ENCODE data around the gene CYTH3. TPM values are rescaled to one million over a fixed set of nuclear protein-coding genes. Genes with fewer than 3 reads are reported as not detected.

Gene CYTH3
- total RNA-seq, 2 experiments from 2014 or later: 1.6 to 2.0 TPM

- H3K27me3 Mint-ChIP-seq: peaks cover 17% of the 10 kb centered on the region
- CTCF ChIA-PET: interaction anchor here (0.7 kb wide), 1 partner anchor 12 kb away, joined by 3 read pairs; no protein-coding TSS in a partner anchor
Observed at GRCh38 chr7:6262221-6262620, 10.2 kb downstream of the CYTH3 start.

GRCh38 chr7:6261699-6262098, 10.7 kb downstream of the CYTH3 start:
- Mint-ChIP-seq H3K36me3 (no peaks in the 10 kb centered on the region), H3K4me1 (ENCODE audit: low read depth) (peaks cover 35% of the 10 kb centered on the region), H3K9me3 (no peaks in the 10 kb centered on the region), H3K4me3 (no peak overlapping the region), H3K27ac (no peak overlapping the region), H3K27me3 (peaks cover 17% of the 10 kb centered on the region)
- no peak for DNase-seq
- intact Hi-C loops (cut with micrococcal nuclease): no loop called here
- ChIA-PET POLR2A (no interaction called here), CTCF (interaction anchor here (0.7 kb wide), 1 partner anchor 11 kb away, joined by 3 read pairs; no protein-coding TSS in a partner anchor)

More at GRCh38 chr7:6262221-6262620, 10.2 kb downstream of the CYTH3 start:
- no peak for DNase-seq
- intact Hi-C loops (cut with micrococcal nuclease): no loop called here
- H3K9me3 Mint-ChIP-seq: no peaks in the 10 kb centered on the region
- H3K27ac Mint-ChIP-seq: no peak overlapping the region
- H3K36me3 Mint-ChIP-seq: no peaks in the 10 kb centered on the region
- POLR2A ChIA-PET: no interaction called here
- no peak overlapping the region for H3K4me3 Mint-ChIP-seq
- H3K4me1 Mint-ChIP-seq (ENCODE audit: low read depth): peaks cover 30% of the 10 kb centered on the region

GRCh38 chr7:6260291-6261187, 11.9 kb downstream of the CYTH3 start:
- Mint-ChIP-seq H3K27me3 (peaks cover 19% of the 10 kb centered on the region), H3K36me3 (no peaks in the 10 kb centered on the region), H3K27ac (no peak overlapping the region), H3K4me1 (ENCODE audit: low read depth) (peaks cover 43% of the 10 kb centered on the region), H3K4me3 (no peak overlapping the region), H3K9me3 (no peaks in the 10 kb centered on the region)
- no peak for DNase-seq
- POLR2A ChIA-PET: no interaction called here
- CTCF ChIA-PET: interaction anchor here (0.6 to 1.6 kb wide), 2 partner anchors 10 to 12 kb away, joined by 4 to 13 read pairs; no protein-coding TSS in a partner anchor
- intact Hi-C loops (cut with micrococcal nuclease): no loop called here

- Mint-ChIP-seq H3K4me3 (no peak overlapping the region), H3K36me3 (no peaks in the 10 kb centered on the region), H3K27ac (no peak overlapping the region), H3K9me3 (no peaks in the 10 kb centered on the region), H3K27me3 (peaks cover 27% of the 10 kb centered on the region), H3K4me1 (ENCODE audit: low read depth) (peaks cover 45% of the 10 kb centered on the region)
- intact Hi-C loops (cut with micrococcal nuclease): no loop called here
- no peak for DNase-seq
- POLR2A ChIA-PET: no interaction called here
- CTCF ChIA-PET: no interaction called here
Observed at GRCh38 chr7:6259257-6259656, 13.2 kb downstream of the CYTH3 start.

GRCh38 chr7:6258440-6259182, 13.8 kb downstream of the CYTH3 start:
- no peaks in the 10 kb centered on the region for H3K9me3 Mint-ChIP-seq
- no peak for DNase-seq
- POLR2A ChIA-PET: no interaction called here
- CTCF ChIA-PET: interaction anchor here (0.8 kb wide), 1 partner anchor 10 kb away, joined by 3 read pairs; no protein-coding TSS in a partner anchor
- no peak overlapping the region for H3K27ac Mint-ChIP-seq
- H3K4me1 Mint-ChIP-seq (ENCODE audit: low read depth): peaks cover 45% of the 10 kb centered on the region
- H3K4me3 Mint-ChIP-seq: no peak overlapping the region
- no peaks in the 10 kb centered on the region for H3K36me3 Mint-ChIP-seq
- H3K27me3 Mint-ChIP-seq: peaks cover 27% of the 10 kb centered on the region
- intact Hi-C loops (cut with micrococcal nuclease): no loop called here

- intact Hi-C loops (cut with micrococcal nuclease): loop anchor here (1.0 to 2.0 kb wide), 2 partner anchors 13 to 36 kb away; no protein-coding TSS in a partner anchor
- ChIA-PET POLR2A (no interaction called here), CTCF (interaction anchor here (0.8 kb wide), 1 partner anchor 11 kb away, joined by 3 read pairs; no protein-coding TSS in a partner anchor)
- Mint-ChIP-seq H3K27ac (no peak overlapping the region), H3K27me3 (peaks cover 27% of the 10 kb centered on the region), H3K36me3 (no peaks in the 10 kb centered on the region), H3K4me3 (no peak overlapping the region), H3K9me3 (no peaks in the 10 kb centered on the region), H3K4me1 (ENCODE audit: low read depth) (peaks cover 45% of the 10 kb centered on the region)
- no peak for DNase-seq
Observed at GRCh38 chr7:6257675-6258074, 14.7 kb downstream of the CYTH3 start.

- POLR2A ChIA-PET: interaction anchor here (0.8 to 1.5 kb wide), 2 partner anchors 14 to 36 kb away, joined by 3 to 4 read pairs; no protein-coding TSS in a partner anchor
- intact Hi-C loops (cut with micrococcal nuclease): loop anchor here (1.0 to 2.0 kb wide), 2 partner anchors 14 to 36 kb away; no protein-coding TSS in a partner anchor
- DNase-seq: peak; percentile 60
- H3K27ac Mint-ChIP-seq: no peak overlapping the region
- peaks cover 21% of the 10 kb centered on the region for H3K27me3 Mint-ChIP-seq
- peaks cover 42% of the 10 kb centered on the region for H3K4me1 Mint-ChIP-seq (ENCODE audit: low read depth)
- no peak overlapping the region for H3K4me3 Mint-ChIP-seq
- CTCF ChIA-PET: no interaction called here
- H3K36me3 Mint-ChIP-seq: no peaks in the 10 kb centered on the region
- H3K9me3 Mint-ChIP-seq: no peaks in the 10 kb centered on the region
Observed at GRCh38 chr7:6256677-6257535, 15.5 kb downstream of the CYTH3 start.

GRCh38 chr7:6256109-6256483, 16.3 kb downstream of the CYTH3 start:
- peaks cover 25% of the 10 kb centered on the region for H3K27me3 Mint-ChIP-seq
- intact Hi-C loops (cut with micrococcal nuclease): loop anchor here (2.0 kb wide), 1 partner anchor 15 kb away; no protein-coding TSS in a partner anchor
- no peaks in the 10 kb centered on the region for H3K9me3 Mint-ChIP-seq
- ChIA-PET CTCF (no interaction called here), POLR2A (interaction anchor here (0.8 to 1.5 kb wide), 2 partner anchors 15 to 35 kb away, joined by 3 to 4 read pairs; no protein-coding TSS in a partner anchor)
- no peak for DNase-seq
- H3K36me3 Mint-ChIP-seq: no peaks in the 10 kb centered on the region
- no peak overlapping the region for H3K4me3 Mint-ChIP-seq
- H3K27ac Mint-ChIP-seq: no peak overlapping the region
- peaks cover 43% of the 10 kb centered on the region for H3K4me1 Mint-ChIP-seq (ENCODE audit: low read depth)

- H3K9me3 Mint-ChIP-seq: no peaks in the 10 kb centered on the region
- no peak overlapping the region for H3K27ac Mint-ChIP-seq
- H3K27me3 Mint-ChIP-seq: peaks cover 23% of the 10 kb centered on the region
- DNase-seq: no peak
- ChIA-PET CTCF (no interaction called here), POLR2A (no interaction called here)
- intact Hi-C loops (cut with micrococcal nuclease): no loop called here
- H3K4me1 Mint-ChIP-seq (ENCODE audit: low read depth): peaks cover 47% of the 10 kb centered on the region
- no peak overlapping the region for H3K4me3 Mint-ChIP-seq
- H3K36me3 Mint-ChIP-seq: no peaks in the 10 kb centered on the region
Observed at GRCh38 chr7:6254866-6255265, 17.6 kb downstream of the CYTH3 start.

- H3K36me3 Mint-ChIP-seq: no peaks in the 10 kb centered on the region
- no peak overlapping the region for H3K4me3 Mint-ChIP-seq
- intact Hi-C loops (cut with micrococcal nuclease): no loop called here
- no peaks in the 10 kb centered on the region for H3K9me3 Mint-ChIP-seq
- DNase-seq: no peak
- H3K27me3 Mint-ChIP-seq: peaks cover 27% of the 10 kb centered on the region
- ChIA-PET POLR2A (no interaction called here), CTCF (no interaction called here)
- no peak overlapping the region for H3K27ac Mint-ChIP-seq
- peaks cover 43% of the 10 kb centered on the region for H3K4me1 Mint-ChIP-seq (ENCODE audit: low read depth)
Observed at GRCh38 chr7:6252748-6253147, 19.7 kb downstream of the CYTH3 start.

GRCh38 chr7:6252341-6252746, 20.1 kb downstream of the CYTH3 start:
- peaks cover 27% of the 10 kb centered on the region for H3K27me3 Mint-ChIP-seq
- peaks cover 39% of the 10 kb centered on the region for H3K4me1 Mint-ChIP-seq (ENCODE audit: low read depth)
- intact Hi-C loops (cut with micrococcal nuclease): no loop called here
- no peak for DNase-seq
- ChIA-PET POLR2A (no interaction called here), CTCF (no interaction called here)
- no peak overlapping the region for H3K4me3 Mint-ChIP-seq
- no peak overlapping the region for H3K27ac Mint-ChIP-seq
- H3K36me3 Mint-ChIP-seq: no peaks in the 10 kb centered on the region
- no peaks in the 10 kb centered on the region for H3K9me3 Mint-ChIP-seq
